Activated T-helper 17 cell treated with anti-CD3 and anti-CD28 coated beads, Interleukin-2, amount 50 U/mL, for 72 hours (primary cell): ENCODE data around the gene COL19A1. TPM values are rescaled to one million over a fixed set of nuclear protein-coding genes. Genes with fewer than 3 reads are reported as not detected.
"Not testable (repeated sequence)": the region's sequence is repeated elsewhere in the genome, so short reads cannot be mapped to it uniquely, and the experiment has no call there.

Experiments
- ATAC-seq: fragments of 150-1000 bp; cut with Tn5 transposase; replicated peaks from 2 replicates; pipeline ENCODE4 v1.10.0; 2021; ENCODE audit warnings: mild to moderate bottlenecking, moderate library complexity
- H3K27ac Mint-ChIP-seq: one replicate; pipeline ENCODE4 v1.8.0; 2022; ENCODE audit warnings: mixed read lengths
- H3K27me3 Mint-ChIP-seq: one replicate; pipeline ENCODE4 v1.8.0; 2022; ENCODE audit warnings: mixed read lengths
- H3K36me3 Mint-ChIP-seq: one replicate; pipeline ENCODE4 v1.8.0; 2022; ENCODE audit warnings: low read depth, mild to moderate bottlenecking, mixed read lengths
- H3K4me1 Mint-ChIP-seq: one replicate; pipeline ENCODE4 v1.8.0; 2022; ENCODE audit warnings: mixed read lengths
- H3K4me3 Mint-ChIP-seq: one replicate; pipeline ENCODE4 v1.8.0; 2022; ENCODE audit warnings: mild to moderate bottlenecking, mixed read lengths
- H3K9me3 Mint-ChIP-seq: one replicate; pipeline ENCODE4 v1.8.0; 2022; ENCODE audit warnings: mixed read lengths
- total RNA-seq, 2 donors: library from RNA; stranded (reverse); gene quantifications; one replicate each; pipeline ENCODE4 v1.2.3, GENCODE V29; 2022

Gene COL19A1
- total RNA-seq, 2 donors from 2014 or later, result 0.48 to 1.3 TPM

GRCh38 chr6:69907981-69908498 is 41.7 kb downstream of the COL19A1 start:
- no peak overlapping the region for H3K27ac Mint-ChIP-seq
- H3K9me3 Mint-ChIP-seq, result no peaks in the 10 kb centered on the region
- H3K36me3 Mint-ChIP-seq, result no peaks in the 10 kb centered on the region
- H3K4me3 Mint-ChIP-seq, result no peak overlapping the region
- H3K27me3 Mint-ChIP-seq, result peaks cover 3% of the 10 kb centered on the region
- H3K4me1 Mint-ChIP-seq, result no peaks in the 10 kb centered on the region
- ATAC-seq, result no peak

- Mint-ChIP-seq H3K4me3 (no peak overlapping the region), H3K9me3 (peaks cover 4% of the 10 kb centered on the region), H3K4me1 (peaks cover 8% of the 10 kb centered on the region), H3K36me3 (no peaks in the 10 kb centered on the region), H3K27ac (no peak overlapping the region), H3K27me3 (peaks cover 10% of the 10 kb centered on the region)
- no peak for ATAC-seq
Observed at GRCh38 chr6:69913361-69913760, 47.0 kb downstream of the COL19A1 start.

- Mint-ChIP-seq H3K9me3 (peaks cover 4% of the 10 kb centered on the region), H3K27ac (no peak overlapping the region), H3K4me3 (no peak overlapping the region), H3K27me3 (peaks cover 10% of the 10 kb centered on the region), H3K36me3 (no peaks in the 10 kb centered on the region), H3K4me1 (peaks cover 8% of the 10 kb centered on the region)
- no peak for ATAC-seq
Observed at GRCh38 chr6:69914015-69914485, 47.7 kb downstream of the COL19A1 start.

- peaks cover 8% of the 10 kb centered on the region for H3K4me1 Mint-ChIP-seq
- no peak overlapping the region for H3K27ac Mint-ChIP-seq
- no peak for ATAC-seq
- no peaks in the 10 kb centered on the region for H3K36me3 Mint-ChIP-seq
- peaks cover 10% of the 10 kb centered on the region for H3K27me3 Mint-ChIP-seq
- no peak overlapping the region for H3K4me3 Mint-ChIP-seq
- H3K9me3 Mint-ChIP-seq, result peaks cover 4% of the 10 kb centered on the region
Observed at GRCh38 chr6:69915346-69915745, 49.0 kb downstream of the COL19A1 start.

- peak; percentile 98 for ATAC-seq
- H3K9me3 Mint-ChIP-seq, result peaks cover 4% of the 10 kb centered on the region
- peak overlapping the region; percentile 11 for H3K4me3 Mint-ChIP-seq
- no peaks in the 10 kb centered on the region for H3K36me3 Mint-ChIP-seq
- H3K27ac Mint-ChIP-seq, result peak overlapping the region; percentile 62
- H3K4me1 Mint-ChIP-seq, result peaks cover 8% of the 10 kb centered on the region
- peaks cover 7% of the 10 kb centered on the region for H3K27me3 Mint-ChIP-seq
Observed at GRCh38 chr6:69917834-69918233, 51.5 kb downstream of the COL19A1 start.

- Mint-ChIP-seq H3K27ac (no peak overlapping the region), H3K4me3 (no peak overlapping the region), H3K4me1 (peaks cover 8% of the 10 kb centered on the region), H3K9me3 (peaks cover 4% of the 10 kb centered on the region), H3K36me3 (no peaks in the 10 kb centered on the region), H3K27me3 (peaks cover 3% of the 10 kb centered on the region)
- no peak for ATAC-seq
Observed at GRCh38 chr6:69918813-69919475, 52.6 kb downstream of the COL19A1 start.

GRCh38 chr6:69921066-69921465 is 54.7 kb downstream of the COL19A1 start:
- H3K27me3 Mint-ChIP-seq, ATAC-seq, H3K27ac Mint-ChIP-seq, H3K4me1 Mint-ChIP-seq, H3K36me3 Mint-ChIP-seq, H3K9me3 Mint-ChIP-seq, H3K4me3 Mint-ChIP-seq: not testable (repeated sequence)

GRCh38 chr6:69921611-69922010 is 55.3 kb downstream of the COL19A1 start:
- H3K4me1 Mint-ChIP-seq, H3K9me3 Mint-ChIP-seq, H3K4me3 Mint-ChIP-seq, H3K27ac Mint-ChIP-seq, ATAC-seq, H3K27me3 Mint-ChIP-seq, H3K36me3 Mint-ChIP-seq: not testable (repeated sequence)

GRCh38 chr6:69926745-69927144 is 60.4 kb downstream of the COL19A1 start:
- H3K9me3 Mint-ChIP-seq, result peaks cover 6% of the 10 kb centered on the region
- H3K4me1 Mint-ChIP-seq, result no peaks in the 10 kb centered on the region
- no peak overlapping the region for H3K27ac Mint-ChIP-seq
- H3K36me3 Mint-ChIP-seq, result no peaks in the 10 kb centered on the region
- H3K4me3 Mint-ChIP-seq, result no peak overlapping the region
- peak; percentile 31 for ATAC-seq
- peaks cover 10% of the 10 kb centered on the region for H3K27me3 Mint-ChIP-seq

- no peak overlapping the region for H3K4me3 Mint-ChIP-seq
- peaks cover 9% of the 10 kb centered on the region for H3K27me3 Mint-ChIP-seq
- no peaks in the 10 kb centered on the region for H3K4me1 Mint-ChIP-seq
- peak; percentile 9 for ATAC-seq
- H3K27ac Mint-ChIP-seq, result no peak overlapping the region
- no peaks in the 10 kb centered on the region for H3K9me3 Mint-ChIP-seq
- no peaks in the 10 kb centered on the region for H3K36me3 Mint-ChIP-seq
Observed at GRCh38 chr6:69933239-69933638, 66.9 kb downstream of the COL19A1 start.

- Mint-ChIP-seq H3K4me1 (no peaks in the 10 kb centered on the region), H3K27ac (no peak overlapping the region), H3K4me3 (no peak overlapping the region), H3K36me3 (no peaks in the 10 kb centered on the region), H3K9me3 (no peaks in the 10 kb centered on the region), H3K27me3 (peaks cover 8% of the 10 kb centered on the region)
- no peak for ATAC-seq
Observed at GRCh38 chr6:69935079-69935478, 68.7 kb downstream of the COL19A1 start.

- no peak for ATAC-seq
Observed at GRCh38 chr6:69936674-69937363, 70.5 kb downstream of the COL19A1 start.

GRCh38 chr6:69937402-69938136 is 71.2 kb downstream of the COL19A1 start:
- no peaks in the 10 kb centered on the region for H3K4me1 Mint-ChIP-seq
- ATAC-seq, result no peak
- H3K36me3 Mint-ChIP-seq, result no peaks in the 10 kb centered on the region
- H3K27me3 Mint-ChIP-seq, result peaks cover 8% of the 10 kb centered on the region
- H3K27ac Mint-ChIP-seq, result no peak overlapping the region
- H3K4me3 Mint-ChIP-seq, result no peak overlapping the region
- H3K9me3 Mint-ChIP-seq, result no peaks in the 10 kb centered on the region

More at GRCh38 chr6:69936674-69937363, 70.5 kb downstream of the COL19A1 start:
- no peaks in the 10 kb centered on the region for H3K9me3 Mint-ChIP-seq
- no peaks in the 10 kb centered on the region for H3K4me1 Mint-ChIP-seq
- H3K4me3 Mint-ChIP-seq, result no peak overlapping the region
- no peaks in the 10 kb centered on the region for H3K36me3 Mint-ChIP-seq
- no peak overlapping the region for H3K27ac Mint-ChIP-seq
- H3K27me3 Mint-ChIP-seq, result peaks cover 8% of the 10 kb centered on the region

- no peaks in the 10 kb centered on the region for H3K36me3 Mint-ChIP-seq
- no peak overlapping the region for H3K4me3 Mint-ChIP-seq
- H3K9me3 Mint-ChIP-seq, result no peaks in the 10 kb centered on the region
- H3K27me3 Mint-ChIP-seq, result peaks cover 16% of the 10 kb centered on the region
- no peak overlapping the region for H3K27ac Mint-ChIP-seq
- ATAC-seq, result no peak
- no peaks in the 10 kb centered on the region for H3K4me1 Mint-ChIP-seq
Observed at GRCh38 chr6:69942485-69942884, 76.1 kb downstream of the COL19A1 start.
